ENCODE data around the gene MYRFL.

GRCh38 chr12:69947123-69947522, 122.1 kb downstream of the MYRFL start:
- TF ChIP-seq CTCF (IDR thresholded peaks at IDR 0.05; ENCODE audit: poor library complexity) (no peak), EZH2phosphoT487 (IDR thresholded peaks at IDR 0.05; ENCODE audit: low read depth, severe bottlenecking, unreplicated experiment) (no peak), EZH2 (IDR thresholded peaks at IDR 0.05; ENCODE audit: borderline replicate concordance) (no peak)

All from hepatocyte (in vitro differentiated cells).